NCI-H1092 (cell line): ENCODE data around the gene CDX2.
"Not testable (repeated sequence)": the region's sequence is repeated elsewhere in the genome, so short reads cannot be mapped to it uniquely, and the experiment has no call there.

Experiments
- DNase-seq: peaks from one replicate; lab custom pipeline; 2025; lab: John Stamatoyannopoulos, UW

The CDX2 gene, protein sequence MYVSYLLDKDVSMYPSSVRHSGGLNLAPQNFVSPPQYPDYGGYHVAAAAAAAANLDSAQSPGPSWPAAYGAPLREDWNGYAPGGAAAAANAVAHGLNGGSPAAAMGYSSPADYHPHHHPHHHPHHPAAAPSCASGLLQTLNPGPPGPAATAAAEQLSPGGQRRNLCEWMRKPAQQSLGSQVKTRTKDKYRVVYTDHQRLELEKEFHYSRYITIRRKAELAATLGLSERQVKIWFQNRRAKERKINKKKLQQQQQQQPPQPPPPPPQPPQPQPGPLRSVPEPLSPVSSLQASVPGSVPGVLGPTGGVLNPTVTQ

DNA sequence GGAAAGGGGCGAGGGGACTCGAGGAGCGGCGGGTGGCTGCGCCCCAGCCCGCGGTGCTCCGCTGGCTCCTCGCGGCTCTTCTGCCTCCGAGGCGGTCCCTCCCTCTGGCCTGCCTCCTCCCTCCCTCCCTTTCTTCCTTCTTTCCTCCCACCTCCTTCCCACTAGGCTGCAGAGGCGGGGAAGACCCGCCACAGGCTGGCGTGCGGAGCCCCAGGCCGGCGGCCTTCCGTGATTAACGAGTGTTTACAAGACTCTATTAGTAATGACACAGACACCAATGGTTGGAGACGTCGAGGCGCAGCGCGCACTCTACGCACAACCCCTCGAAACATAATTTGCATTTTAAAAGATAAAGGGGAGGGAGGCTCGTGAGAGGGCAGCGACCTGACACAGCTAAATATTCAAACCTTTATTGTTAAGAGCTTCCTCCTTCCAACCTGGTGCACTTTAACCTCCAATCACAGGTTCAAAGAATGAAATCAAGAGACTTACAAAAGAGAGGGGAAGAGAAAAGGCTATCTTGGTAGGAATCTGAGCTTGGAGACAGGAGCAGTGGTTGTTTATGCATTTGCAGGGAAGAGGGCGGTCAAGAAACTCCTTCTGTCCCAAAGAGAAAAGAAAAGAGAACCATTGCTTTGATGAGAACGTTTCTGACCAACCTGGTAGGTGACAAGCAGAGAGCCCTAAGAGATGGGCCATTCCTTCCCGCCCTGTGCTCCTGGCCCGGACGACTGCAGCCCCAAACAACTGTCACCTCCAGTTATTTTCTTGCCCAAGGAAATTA, at the start of gene CDX2:
Gene CDX2 (minus strand): TSS at position 234 of the 784 bp plus-strand sequence. CDS start 309 bp downstream, outside the sequence.
- DNase-seq = no peak

DNA sequence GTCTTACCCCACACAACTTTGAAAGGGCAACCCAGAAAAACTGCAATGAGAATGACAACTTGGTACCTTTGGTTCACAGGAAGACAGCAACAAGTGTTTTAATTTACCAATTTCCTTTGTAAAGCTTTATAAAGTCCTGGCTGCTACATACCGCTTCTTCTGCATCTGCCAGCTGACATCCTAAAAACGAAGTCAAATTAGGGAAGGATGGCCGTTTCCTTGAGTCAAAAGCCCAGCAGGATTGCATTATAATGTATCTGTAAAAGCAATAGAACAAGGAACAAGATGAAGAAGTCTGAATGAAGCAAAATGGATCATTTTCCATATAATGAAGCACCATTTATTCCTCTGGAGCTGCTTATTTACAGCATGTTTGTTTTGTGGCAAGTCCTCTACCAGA, 45.2 kb upstream of the CDX2 start:
- DNase-seq = no peak

DNA sequence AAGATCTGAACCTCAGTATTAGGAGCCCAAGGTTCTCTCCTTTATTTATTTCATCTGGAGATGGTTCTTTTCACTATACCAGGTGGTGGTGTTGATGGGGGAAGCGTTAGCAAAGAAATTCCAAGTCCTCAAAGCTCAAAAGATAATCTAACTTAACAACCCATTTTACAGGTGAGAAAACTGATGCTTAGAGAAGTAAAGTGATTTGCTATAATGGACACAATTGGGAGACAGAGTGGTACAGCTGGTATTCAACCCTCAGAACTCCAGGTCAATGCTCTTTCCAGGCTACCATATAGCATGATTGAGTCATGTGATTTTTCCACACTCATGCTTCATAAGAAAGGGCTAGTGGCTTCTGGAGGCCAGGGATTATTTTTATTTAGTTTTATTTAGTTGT, 44.4 kb upstream of the CDX2 start:
- DNase-seq = no peak

DNA sequence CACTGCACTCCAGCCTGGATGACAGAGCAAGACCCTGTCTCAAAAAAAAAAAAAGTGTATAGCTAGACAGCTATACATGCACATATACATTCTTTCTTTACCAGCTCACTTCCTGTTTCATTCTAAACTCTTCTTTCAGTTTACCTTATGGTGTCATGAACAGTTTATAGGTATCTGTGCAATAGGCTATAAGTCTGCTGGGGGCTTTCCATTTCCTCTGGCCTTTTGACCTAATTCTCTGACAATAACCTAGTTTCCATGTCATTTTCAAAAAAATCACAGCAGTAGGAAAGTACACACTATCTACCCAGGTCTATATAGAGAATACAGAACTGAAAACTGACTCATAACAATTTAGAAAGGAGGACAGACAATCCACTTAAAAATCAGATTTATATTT, 43.8 kb upstream of the CDX2 start:
- no peak for DNase-seq

DNA sequence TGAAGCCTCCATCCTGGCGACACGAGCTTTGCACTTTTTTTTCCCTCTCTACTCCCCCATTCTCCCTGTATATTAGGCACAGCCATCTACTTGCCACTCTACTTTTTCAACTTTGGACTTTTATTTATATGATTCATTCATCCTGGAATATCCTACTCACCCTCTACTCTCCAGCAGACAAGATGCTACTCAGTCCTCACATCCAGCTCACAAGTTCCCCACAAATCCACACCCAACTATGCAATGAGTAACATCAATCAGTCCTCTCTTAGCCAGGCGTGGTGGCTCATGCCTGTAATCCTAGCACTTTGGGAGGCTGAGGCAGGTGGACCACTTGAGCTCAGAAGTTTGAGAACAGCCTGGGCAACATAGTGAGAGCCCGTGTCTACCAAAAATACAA, 43.3 kb upstream of the CDX2 start:
- DNase-seq = no peak

DNA sequence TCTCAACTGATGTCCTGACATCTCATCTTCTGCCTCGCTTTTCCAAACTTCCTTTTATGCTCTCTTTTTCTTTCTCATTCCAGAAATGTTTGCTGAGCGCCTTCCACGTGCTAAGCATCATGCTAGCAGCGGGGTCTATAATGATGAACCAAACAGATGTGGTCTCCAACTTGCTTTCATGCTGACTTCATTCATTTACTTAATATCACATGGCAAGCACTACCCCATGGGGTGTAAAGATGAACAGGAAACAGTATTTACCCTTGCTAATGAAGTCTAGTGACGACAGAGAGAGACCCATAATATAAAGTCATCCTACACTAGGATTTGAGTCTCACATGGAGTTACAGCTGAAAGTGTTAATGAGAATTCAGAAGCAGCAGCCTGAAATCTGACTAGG, 40.9 kb upstream of the CDX2 start:
- no peak for DNase-seq

DNA sequence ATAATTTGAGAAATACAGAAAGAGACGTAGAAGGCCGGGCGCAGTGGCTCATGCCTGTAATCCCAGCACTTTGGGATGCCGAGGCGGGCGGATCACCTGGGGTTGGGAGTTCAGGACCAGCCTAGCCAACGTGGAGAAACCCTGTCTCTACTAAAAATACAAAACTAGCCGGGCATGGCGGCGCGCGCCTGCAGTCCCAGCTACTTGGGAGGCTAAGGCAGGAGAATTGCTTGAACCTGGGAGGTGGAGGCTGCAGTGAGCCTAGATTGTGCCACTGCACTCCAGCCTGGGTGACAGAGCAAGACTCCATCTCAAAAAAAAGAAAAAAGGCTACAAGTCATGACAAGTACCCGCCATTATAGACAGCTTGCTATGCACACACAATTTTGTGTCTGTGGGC, 35.9 kb upstream of the CDX2 start:
- DNase-seq = not testable (repeated sequence)

DNA sequence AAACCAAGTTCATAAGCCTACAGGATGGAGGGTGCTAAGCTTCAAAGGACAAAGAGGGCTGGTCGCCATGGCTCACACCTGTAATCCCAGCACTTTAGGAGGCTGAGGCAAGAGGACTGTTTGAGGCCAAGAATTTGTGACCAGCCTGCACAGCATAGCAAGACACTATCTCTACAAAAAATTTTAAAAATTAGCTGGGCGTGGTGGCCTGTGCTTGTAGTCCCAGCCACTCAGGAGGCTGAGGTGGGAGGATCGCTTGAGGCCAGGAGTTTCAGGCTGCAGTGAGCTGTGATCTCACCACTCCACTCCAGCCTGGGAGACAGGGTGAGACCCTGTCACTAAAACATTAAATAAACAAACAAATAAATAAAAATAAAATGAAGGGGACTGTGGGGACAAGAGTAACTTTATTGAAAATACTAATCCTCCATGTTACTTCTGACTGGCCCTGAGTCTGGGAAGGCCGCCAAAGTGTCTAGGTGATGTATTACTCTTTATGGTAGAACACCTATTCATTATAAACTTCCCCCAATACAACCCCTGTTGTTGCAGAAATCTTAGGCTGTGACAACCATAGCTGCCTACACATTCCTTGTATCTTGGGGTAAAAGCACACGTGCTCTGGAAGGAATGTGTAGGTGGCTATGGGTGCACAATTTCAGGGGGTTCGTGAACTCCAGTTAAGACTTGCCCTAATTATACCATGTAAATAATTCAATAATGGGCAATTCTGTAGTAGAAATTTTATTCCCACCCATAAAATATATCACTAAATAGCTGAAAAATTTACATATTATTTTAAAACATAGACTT, 34.0 kb upstream of the CDX2 start:
- DNase-seq = no peak

DNA sequence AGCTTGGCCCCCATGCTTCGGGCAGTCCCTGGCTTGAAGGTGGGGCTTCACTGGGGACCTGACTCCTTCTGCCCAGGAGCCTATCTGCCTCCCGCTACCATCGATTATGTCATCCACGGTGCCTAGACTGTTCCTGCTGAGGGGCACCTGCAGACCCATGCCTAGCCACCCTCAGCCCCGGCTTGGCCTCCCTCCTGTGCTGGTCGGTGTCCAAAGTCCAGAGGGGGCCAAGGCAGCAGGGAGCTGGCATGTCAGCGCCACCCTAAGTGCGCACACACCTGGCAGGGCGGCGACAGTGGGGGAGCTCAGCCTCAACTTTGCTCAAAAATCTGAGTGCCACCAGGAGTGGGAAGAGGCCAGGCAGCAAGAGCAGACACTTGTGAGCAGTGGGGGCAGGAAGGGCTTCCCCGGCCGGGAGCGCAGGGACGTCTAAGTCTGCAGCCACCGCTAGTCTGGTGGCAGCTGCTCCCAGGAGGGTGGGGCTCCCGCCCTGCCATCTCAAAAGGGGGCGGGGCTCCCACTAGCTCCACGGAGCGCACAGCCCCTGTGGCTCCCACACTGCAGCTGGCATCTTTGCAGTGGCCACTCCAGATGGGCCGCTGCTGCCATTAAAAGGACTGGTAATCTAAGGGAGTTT, 32.8 kb upstream of the CDX2 start:
- no peak for DNase-seq

DNA sequence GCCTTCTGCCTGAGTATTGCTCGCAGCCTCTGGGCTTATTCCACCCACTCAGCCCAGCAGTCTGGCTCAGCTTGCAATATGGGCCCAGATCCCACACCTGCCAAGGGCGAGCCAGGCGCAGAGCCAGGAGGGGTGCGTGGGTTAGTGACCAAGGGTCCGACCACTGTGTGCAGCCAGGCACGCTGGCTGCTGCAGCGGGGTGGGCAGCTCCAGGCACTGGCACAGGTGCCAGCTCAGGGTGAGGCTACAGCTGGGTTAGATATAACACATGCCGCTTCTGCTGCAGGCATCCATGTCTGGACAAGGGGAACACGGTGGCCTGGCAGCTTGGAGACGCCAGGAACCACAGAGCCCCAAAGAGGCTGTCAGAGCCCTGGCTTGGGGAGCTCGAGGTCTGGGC, 31.9 kb upstream of the CDX2 start:
- no peak for DNase-seq

DNA sequence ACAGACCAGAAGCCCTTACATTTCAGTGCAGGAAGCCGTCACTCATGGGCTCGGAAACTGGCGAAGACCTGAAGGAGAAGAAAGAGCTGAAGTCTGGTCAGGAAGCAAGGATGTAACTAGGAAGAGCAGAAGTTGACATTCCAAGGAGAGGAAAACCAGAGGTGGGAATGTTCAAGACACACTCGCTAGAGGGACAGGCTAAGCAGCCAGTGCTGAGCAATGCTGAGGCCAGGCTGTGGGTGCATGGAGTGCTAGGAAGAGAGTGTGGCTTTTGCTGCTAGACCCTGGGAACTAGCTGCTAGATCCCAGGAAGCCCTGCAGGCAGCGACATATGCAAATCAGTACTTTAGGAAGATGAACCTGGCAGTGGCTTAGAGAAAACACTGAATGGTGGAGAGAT, 31.5 kb upstream of the CDX2 start:
- DNase-seq = no peak

DNA sequence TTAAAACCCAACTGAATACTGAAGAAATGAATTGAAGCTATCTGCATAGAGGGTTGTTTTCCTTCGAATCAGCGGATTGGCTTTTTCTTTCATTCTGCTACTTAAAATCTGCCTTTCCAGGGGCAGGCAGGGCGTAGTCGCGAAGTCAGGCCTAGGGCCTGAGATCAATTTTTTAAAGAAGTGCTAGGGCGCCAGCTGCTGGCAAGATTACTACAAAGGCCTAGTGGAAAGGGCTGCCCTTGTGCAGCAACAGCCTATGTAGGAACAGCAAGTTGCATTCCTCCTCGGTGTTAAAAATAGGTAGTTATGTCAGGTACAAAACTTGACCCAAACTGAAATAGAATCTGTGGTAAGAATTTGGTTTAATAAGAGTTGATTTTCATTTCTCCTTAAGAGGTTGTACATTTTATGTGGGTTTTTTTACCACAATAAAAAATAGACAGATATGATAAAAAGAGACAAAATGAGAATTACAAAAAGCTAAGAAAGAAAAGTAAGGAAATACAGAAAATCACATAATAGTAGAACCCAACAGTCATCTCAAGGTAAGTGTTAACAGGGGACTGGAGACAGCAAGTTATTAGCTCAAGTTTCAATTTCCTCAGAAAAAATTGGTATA, 28.9 kb upstream of the CDX2 start:
- DNase-seq = peak; percentile 9

DNA sequence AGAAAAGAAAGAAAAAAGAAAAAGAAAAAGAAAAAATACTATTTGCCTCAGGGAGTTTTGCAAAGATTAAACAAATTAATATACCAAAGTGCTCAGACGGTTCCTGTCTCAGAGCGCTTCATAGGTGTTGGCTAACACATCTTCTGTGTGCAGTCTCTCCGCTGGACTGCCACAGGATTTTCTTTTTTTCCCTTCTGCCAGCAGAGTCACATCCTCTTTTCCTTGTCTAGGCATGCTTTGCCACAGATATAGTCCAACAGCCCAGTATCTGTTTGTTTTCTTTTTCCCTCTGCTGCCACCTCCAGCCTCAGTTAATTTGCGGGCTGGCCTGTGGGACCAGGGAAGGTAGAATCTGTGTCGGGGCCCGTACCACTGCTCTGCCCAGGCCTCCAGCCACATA, 22.8 kb upstream of the CDX2 start:
- DNase-seq = no peak

DNA sequence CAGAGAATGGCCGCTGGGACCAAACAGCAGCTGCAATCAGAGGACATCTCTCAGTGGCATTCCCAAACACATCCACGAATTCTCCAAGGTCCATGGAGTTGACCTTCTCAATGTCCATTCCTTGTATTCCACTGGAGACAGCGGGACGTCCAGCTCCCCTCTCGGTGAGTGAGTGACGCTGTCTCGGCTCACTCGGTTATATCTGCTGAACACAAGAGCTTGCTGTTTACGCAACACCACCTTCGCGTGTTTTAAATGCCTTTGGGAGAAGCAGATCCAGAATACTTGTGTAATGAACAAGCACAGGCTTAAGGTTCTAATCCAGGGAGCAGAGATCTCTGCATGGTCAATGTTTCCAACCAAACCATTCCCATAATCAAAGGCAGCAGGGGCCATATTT, 19.4 kb upstream of the CDX2 start, which contains the start of gene URAD:
Gene URAD (minus strand): TSS at position 174 of the 400 bp plus-strand sequence. CDS start 56 bp downstream, at position 118.
- no peak for DNase-seq

DNA sequence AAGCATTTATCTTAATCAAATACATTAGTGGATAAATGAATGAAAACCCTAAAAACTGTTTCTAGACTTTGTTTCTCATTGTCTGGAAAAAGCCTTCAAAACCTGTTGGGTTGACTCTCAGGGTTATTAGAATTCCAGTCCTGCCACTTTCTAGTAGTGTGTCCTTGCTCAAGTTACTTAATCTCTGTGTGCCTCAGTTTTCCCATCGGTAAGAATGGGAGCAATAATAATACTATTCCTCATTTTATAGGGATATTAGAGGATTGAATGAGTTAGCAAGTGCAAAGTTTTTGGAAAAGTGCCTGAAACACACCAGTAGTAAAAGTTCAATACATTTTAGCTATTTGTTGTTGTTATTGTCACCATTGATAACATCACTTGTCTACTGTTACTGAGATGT, 16.5 kb upstream of the CDX2 start:
- no peak for DNase-seq

DNA sequence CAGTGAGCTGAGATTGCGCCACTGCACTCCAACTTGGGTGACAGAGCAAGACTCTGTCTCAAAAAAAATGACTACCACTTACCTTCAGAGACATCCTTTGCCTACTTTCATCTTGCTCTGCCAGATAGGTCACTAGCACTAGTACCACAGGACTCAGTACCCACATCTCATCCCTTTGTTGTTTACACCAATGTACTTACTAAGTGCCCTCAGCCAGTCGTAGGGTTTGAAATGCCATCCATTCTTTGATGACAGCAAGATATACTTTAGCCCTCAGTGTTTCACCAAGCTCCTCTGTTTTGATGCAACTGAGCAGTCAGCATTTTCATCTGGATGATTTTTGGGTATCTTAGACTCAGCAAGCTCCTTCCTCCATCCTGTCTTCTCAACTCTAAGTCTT, 13.2 kb upstream of the CDX2 start:
- no peak for DNase-seq

DNA sequence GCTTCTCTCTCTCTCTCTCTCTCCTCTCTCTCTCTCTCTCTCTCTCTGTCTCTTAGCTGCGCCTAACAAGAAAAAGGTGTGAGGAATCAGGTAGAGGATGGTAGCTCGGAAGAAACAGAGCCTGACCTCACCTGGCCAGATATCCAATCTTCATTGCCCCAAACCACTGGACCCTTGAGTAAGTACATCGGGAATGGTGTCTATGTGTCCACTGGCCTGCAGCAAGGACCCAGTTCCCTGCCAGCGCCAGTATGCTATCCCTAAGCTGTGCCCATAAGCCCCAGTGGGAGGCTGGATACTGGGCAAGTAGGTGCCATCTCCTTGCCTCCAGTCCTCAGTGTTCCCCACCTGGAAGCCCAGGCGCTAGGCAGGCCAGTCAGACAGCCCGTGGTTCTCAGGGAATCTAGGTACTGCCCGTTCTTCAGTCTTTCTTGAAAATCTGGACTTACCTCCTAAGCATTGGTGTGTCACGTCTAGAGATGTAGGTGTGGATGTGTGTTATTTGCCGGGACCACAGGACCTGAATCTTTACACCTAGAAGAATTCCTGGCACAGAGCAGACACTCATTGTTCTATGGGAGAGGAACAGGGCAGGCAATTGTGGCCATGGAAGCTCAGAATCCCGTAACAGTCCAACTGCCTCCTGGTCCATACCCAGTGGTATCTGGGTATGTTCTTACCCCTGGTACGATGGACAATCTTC, 12.0 kb upstream of the CDX2 start:
- DNase-seq = no peak

DNA sequence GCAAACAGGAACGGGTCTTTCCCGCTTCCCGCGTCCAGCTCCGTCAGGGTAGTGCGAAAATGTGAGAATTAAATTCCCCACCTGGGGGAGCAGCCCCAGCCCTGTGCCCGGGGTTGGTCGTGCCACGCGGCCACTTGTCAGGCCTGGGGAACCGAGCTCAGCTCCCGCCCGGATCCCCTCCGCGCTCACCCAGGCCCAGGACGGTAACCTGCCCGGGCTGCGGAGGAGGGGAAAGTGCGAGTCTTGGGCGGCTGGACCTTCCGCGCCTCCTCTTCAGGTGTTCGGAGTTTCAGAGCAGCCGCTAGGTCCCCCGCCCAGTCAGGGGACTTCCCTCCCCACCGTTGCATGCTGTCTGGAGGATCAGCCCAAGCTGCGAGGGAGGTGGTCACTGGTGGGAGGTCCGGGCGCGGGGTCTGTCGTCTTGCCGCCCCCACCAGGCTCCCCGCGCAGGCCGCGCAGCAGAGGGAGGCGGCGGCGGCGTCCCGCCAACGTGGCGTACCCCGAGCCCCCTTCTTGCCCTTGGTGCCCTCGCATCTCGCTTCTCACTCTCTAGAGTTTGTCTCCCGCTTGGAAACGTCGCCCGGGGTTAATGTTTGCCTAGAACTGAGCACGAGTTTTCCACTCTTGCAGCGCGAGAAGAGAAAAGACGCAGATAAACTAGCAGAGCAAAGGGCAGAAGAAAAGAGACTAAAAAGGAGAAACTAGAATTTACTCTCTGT, 11.3 kb upstream of the CDX2 start:
- no peak for DNase-seq

DNA sequence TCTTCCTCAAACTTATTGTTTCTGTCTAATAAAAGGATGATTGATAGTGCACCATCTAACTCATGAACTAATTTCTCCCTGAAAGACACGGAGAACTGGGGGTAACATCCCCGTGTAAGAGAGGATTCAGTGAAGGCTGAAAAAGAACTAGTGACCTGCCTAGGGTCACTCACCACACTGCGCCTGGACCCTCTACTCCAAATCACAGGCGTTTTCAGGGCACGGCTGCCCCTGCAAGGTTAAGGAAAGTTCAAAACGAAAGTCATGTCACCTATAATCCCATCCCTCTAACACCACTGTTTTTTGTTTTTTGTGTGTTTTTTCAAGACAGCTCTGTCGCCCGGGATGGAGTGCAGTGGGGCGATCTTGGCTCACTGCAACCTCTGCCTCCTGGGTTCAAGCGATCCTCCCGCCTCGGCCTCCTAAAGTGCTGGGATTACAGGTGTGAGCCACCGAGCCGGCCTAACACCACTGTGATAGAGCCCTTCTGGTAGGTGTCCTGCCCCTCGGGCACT, 10.7 kb upstream of the CDX2 start:
- DNase-seq = no peak

DNA sequence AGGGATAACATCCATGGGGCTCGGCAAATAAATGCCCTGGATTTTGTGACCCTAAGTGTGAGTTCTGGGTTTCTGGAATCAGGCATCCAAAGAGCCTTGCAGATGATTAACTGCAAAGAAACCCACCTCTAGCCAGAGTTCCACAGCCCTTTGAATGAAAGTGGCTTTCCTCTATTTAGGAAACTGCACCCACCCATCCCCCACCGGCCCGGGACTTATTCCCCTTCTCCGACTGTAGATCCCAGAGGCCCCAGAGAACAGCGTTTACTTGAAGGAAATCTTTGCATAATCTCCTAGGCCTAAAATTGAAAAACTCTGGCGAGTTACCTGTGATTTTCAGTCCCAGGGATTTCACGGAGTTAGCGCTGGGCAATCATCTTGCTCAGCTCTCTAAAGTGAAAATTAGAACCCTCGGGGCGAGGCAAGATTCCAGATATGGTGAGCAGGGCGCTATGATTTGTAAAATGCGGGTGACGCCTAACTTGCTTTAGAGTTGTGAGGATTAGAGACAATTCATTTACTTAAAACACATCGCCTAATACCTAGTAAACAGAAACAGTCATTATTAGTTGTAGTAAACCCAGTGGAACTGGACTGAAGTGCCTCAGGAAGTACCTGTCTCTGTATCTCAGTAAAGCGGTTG, 10.0 kb upstream of the CDX2 start:
- DNase-seq = no peak
